ENCODE data around the gene GLE1. TPM values are rescaled to one million over a fixed set of nuclear protein-coding genes. Genes with fewer than 3 reads are reported as not detected.

GLE1 gene
- total and polyA plus RNA-seq, 2 donors: 23.7 to 36.8 TPM

DNA sequence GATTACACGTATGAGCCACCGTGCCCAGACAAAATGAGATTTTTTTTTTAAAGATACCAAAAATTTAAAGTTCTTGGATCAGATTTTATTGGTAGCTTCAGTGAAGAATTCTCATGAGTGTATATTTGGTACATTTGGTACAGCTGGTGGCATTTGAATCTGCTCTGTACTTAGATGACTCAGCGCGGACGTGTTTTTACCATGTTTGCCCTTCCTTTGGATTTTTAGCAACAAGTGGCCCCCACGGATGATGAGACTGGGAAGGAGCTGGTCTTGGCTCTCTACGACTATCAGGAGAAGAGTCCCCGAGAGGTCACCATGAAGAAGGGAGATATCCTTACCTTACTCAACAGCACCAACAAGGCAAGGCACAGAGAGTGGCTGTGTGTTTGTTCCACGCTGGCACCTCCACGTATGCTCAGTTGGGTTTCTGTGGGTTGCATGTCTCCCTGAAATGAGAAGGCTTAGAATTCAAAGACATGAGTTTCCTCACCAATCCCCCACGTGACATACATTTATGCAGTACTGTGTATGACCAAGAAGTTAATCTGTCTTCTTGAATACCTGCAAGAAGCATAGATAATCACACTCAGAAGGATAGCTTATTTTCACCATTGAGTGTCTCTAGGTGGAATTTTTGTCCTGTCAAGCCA, 84.2 kb downstream of the GLE1 start:
- no peak overlapping the region for H3K4me3 ChIP-seq (ENCODE audit: low read length in 2 of 2)
- H3K36me3 ChIP-seq (ENCODE audit: control insufficient read depth in 2 of 2, insufficient read depth in 2 of 2, low read length in 1 of 2): peaks cover 76 to 83% of the 10 kb centered on the region in 2 donors
- peaks cover 3 to 22% of the 10 kb centered on the region in 2 donors for H3K4me1 ChIP-seq (ENCODE audit: control insufficient read depth in 2 of 2, insufficient read depth in 2 of 2, low read length in 2 of 2)
- peak in 2 of 9 donors; percentile 4 to 37 for DNase-seq (ENCODE audit: low read depth in 6 of 9, low spot score in 9 of 9)
- H3K9me3 ChIP-seq (ENCODE audit: control insufficient read depth in 2 of 2, insufficient read depth in 1 of 2, low read length in 1 of 2): no peaks in the 10 kb centered on the region
- peak overlapping the region; percentile 6 to 28 for H3K27ac ChIP-seq (ENCODE audit: low read depth in 1 of 2, low read length in 1 of 2)
- 90% methylated on average over 11 of the region's 11 CpGs for WGBS
- H3K27me3 ChIP-seq (ENCODE audit: control insufficient read depth in 2 of 2, insufficient read depth in 1 of 2, low read length in 1 of 2): no peaks in the 10 kb centered on the region

Other genes with a start within 250 kb of the GLE1 start
- 18.3 TPM for gene GOLGA2, start 228.7 kb upstream of the GLE1 start, total RNA-seq
- 45.0 TPM for gene GOLGA2, start 228.7 kb upstream of the GLE1 start, polyA plus RNA-seq
- 25.9 TPM for gene SWI5, start 228.4 kb upstream of the GLE1 start, total RNA-seq
- 26.3 TPM for gene SWI5, start 228.4 kb upstream of the GLE1 start, polyA plus RNA-seq
- 20.3 TPM for gene TRUB2, start 182.3 kb upstream of the GLE1 start, total RNA-seq
- 14.9 TPM for gene TRUB2, start 182.3 kb upstream of the GLE1 start, polyA plus RNA-seq
- 27.9 TPM for gene COQ4, start 181.9 kb upstream of the GLE1 start, total RNA-seq
- 61.7 TPM for gene COQ4, start 181.9 kb upstream of the GLE1 start, polyA plus RNA-seq
- gene SLC27A4, start 164.2 kb upstream of the GLE1 start, total RNA-seq: 6.7 TPM
- 20.7 TPM for gene SLC27A4, start 164.2 kb upstream of the GLE1 start, polyA plus RNA-seq
- 46.7 TPM for gene URM1, start 133.3 kb upstream of the GLE1 start, total RNA-seq
- 37.9 TPM for gene URM1, start 133.3 kb upstream of the GLE1 start, polyA plus RNA-seq
- 2.3 TPM for gene CERCAM, start 83.9 kb upstream of the GLE1 start, total RNA-seq
- 3.1 TPM for gene CERCAM, start 83.9 kb upstream of the GLE1 start, polyA plus RNA-seq
- 34.4 TPM for gene ODF2, start 48.7 kb upstream of the GLE1 start, total RNA-seq
- 22.7 TPM for gene ODF2, start 48.7 kb upstream of the GLE1 start, polyA plus RNA-seq
- 109 TPM for gene SPTAN1, start 47.9 kb downstream of the GLE1 start, total RNA-seq
- 136 TPM for gene SPTAN1, start 47.9 kb downstream of the GLE1 start, polyA plus RNA-seq
- 56.1 TPM for gene DYNC2I2, start 152.1 kb downstream of the GLE1 start, total RNA-seq
- 37.5 TPM for gene DYNC2I2, start 152.1 kb downstream of the GLE1 start, polyA plus RNA-seq
- gene SET, start 184.5 kb downstream of the GLE1 start, total RNA-seq: 654 TPM
- 177 TPM for gene SET, start 184.5 kb downstream of the GLE1 start, polyA plus RNA-seq
- gene PKN3, start 197.8 kb downstream of the GLE1 start, total RNA-seq: 3.8 TPM
- gene PKN3, start 197.8 kb downstream of the GLE1 start, polyA plus RNA-seq: 10.4 TPM
- 20.7 TPM for gene ZDHHC12, start 219.4 kb downstream of the GLE1 start, total RNA-seq
- 46.4 TPM for gene ZDHHC12, start 219.4 kb downstream of the GLE1 start, polyA plus RNA-seq

Data from thymus (tissue), 11 donors.